Ovary (tissue), 9 donors: ENCODE data around the gene EFCC1. TPM values are rescaled to one million over a fixed set of nuclear protein-coding genes. Genes with fewer than 3 reads are reported as not detected.

Source experiments
- DNase-seq, 5 donors: peaks; one replicate each; pipeline ENCODE4 v3.0.0-alpha.2; 2019 to 2020
- H3K27ac ChIP-seq, 2 donors: fragments of 200-600 bp; one replicate each; pipeline versions ENCODE4 v1.5.1 to v1.8.0; 2019 to 2022
- H3K27me3 ChIP-seq: fragments of 200-600 bp; one replicate; pipeline ENCODE4 v1.8.0; 2022
- H3K36me3 ChIP-seq: fragments of 200-600 bp; sonication (generic); one replicate; pipeline ENCODE4 v1.5.1; 2019
- H3K4me1 ChIP-seq: one replicate; pipeline ENCODE4 v1.8.1; 2013; ENCODE audit warnings: mild to moderate bottlenecking, moderate library complexity; ENCODE audit not compliant: insufficient read depth
- H3K4me3 ChIP-seq: fragments of 200-600 bp; sonication (generic); one replicate; pipeline ENCODE4 v1.5.1; 2017
- H3K9me3 ChIP-seq, 2 donors: fragments of 200-600 bp in 1 of 2; sonication (generic) in 1 of 2; one replicate each; pipeline versions ENCODE4 v1.5.1 to v1.8.1; 2013 to 2019; ENCODE audit warnings: mild to moderate bottlenecking in 1 of 2, moderate library complexity in 1 of 2
- EP300 ChIP-seq: sonication (generic); formaldehyde crosslinking; IDR thresholded peaks from one replicate; pipeline ENCODE4 v1.6.1; 2017; ENCODE audit warnings: antibody characterized with exemption
- POLR2A ChIP-seq: fragments of 450-650 bp; IDR thresholded peaks from one replicate; pipeline ENCODE4 v1.6.1; 2017; ENCODE audit warnings: antibody characterized with exemption, mild to moderate bottlenecking, moderate library complexity
- WGBS, 3 donors: extraction: QIAGEN DNeasy Blood & Tissue Kit in 1 of 3; methylation state at CpG; one replicate each; pipeline versions ENCODE4 v1.1.5 to v1.1.7; 2013 to 2017; 5-methylcytosine and 5-hydroxymethylcytosine counted together
- intact Hi-C, 4 donors: fragments of 100-400 bp; cut with DNase I; formaldehyde crosslinking; loops; one replicate each; pipeline versions ENCODE4 v1.11.0 to v1.15.1; 2022 to 2023
- polyA plus RNA-seq, 2 donors: library from polyadenylated mRNA; stranded (reverse); fragments of 200-250 nt in 1 of 2; fragments of 350-450 nt in 1 of 2; fragmentation: Illumina TruSeq in 1 of 2; extraction: RNeasy Lipid Tissue Mini Kit (QIAGEN cat#74804) in 1 of 2; gene quantifications; one replicate each; pipeline ENCODE4 v1.2.3, GENCODE V29; 2013 to 2014
- total RNA-seq, 7 donors: library from RNA; depleted of rRNA in 2 of 7; stranded (reverse); fragments of >200 nt in 2 of 7; fragmentation: NEBNext Ultra II Directional in 3 of 7; extraction: Animal tissue kit (Norgen Biotek cat#: 25700) in 3 of 7; gene quantifications; one replicate each; pipeline versions ENCODE4 v1.1.0 to v1.2.4, GENCODE V29; 2016 to 2023
- TF ChIP-seq, protein P1 (sequence below), 3 donors: fragments of 450-650 bp in 2 of 3; fragments of 200-600 bp in 1 of 3; IDR thresholded peaks; one replicate each; pipeline versions ENCODE4 v1.5.1 to v1.8.0; 2016 to 2022; ENCODE audit warnings: antibody characterized with exemption in 3 of 3, mild to moderate bottlenecking in 1 of 3
- donor health status: DM: no; HTN: no; CAD: no; lungs with moderate emphysema.
- donor health status: DM: no; HTN: no; CAD: no.
- donor health status: Bipolar disorder and iron deficiency.
- donor health status: DM: yes; HTN: yes; CAD: no.
- donor health status: DM: no; HTN: no; CAD: no.
- donor health status: DM: yes; HTN: yes; CAD: no.

The EFCC1 gene
- total and polyA plus RNA-seq, 9 donors: 3.7 to 15.5 (median 7.8) TPM

DNA sequence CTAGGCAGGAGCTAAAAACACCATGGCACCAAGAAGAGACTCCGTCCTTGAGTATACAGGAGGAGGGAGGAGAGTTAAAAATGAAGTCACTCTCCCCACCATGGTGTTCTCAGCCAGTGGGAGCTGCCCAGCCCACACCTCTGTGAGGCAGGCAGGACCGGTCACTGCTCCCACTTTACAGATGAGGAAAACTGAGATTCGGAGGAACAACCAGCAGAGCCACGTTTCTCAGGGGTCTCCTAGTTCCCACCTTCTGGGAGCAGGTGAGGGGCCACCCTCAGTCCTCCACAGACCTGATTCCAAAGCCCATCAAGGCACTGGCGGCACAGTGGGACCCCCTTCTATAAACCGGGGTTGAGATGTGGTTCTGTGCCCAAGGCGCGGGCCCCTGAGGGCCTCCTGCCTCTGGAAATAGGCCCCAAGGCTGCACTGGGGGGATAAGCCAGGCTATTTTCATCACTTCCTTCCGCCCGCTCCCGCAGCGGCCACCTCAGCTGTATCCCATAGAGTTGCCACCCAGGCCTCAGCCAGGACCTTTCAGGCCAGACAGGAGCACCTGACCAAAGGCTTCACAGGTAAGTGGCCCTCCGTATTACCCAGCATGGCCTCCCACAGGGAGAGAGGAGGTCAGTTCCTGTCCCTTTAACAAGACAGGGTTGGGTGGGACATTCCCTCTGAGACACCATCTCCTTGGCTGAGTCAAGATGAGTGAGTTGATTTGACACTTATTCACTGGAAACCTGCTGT lies 59.3 kb downstream of the EFCC1 start, which contains the start of gene GP9:
TSS of gene GP9 (plus strand) at position 504 of the 747 bp plus-strand sequence. CDS start 961 bp downstream, outside the sequence.
- Histone ChIP-seq H3K27me3 (no peaks in the 10 kb centered on the region), H3K27ac (no peak within 1 kb of the TSS), H3K4me1 (peaks cover 4% of the 10 kb centered on the region), H3K4me3 (no peak within 1 kb of the TSS), H3K36me3 (no peaks in the 10 kb centered on the region), H3K9me3 (no peaks in the 10 kb centered on the region)
- DNase-seq: no peak
- intact Hi-C loops: no loop called here
- WGBS, 3 donors: 90 to 91% (median 90%) methylated on average over 13 of the region's 13 CpGs
- TF ChIP-seq, protein P1, sequence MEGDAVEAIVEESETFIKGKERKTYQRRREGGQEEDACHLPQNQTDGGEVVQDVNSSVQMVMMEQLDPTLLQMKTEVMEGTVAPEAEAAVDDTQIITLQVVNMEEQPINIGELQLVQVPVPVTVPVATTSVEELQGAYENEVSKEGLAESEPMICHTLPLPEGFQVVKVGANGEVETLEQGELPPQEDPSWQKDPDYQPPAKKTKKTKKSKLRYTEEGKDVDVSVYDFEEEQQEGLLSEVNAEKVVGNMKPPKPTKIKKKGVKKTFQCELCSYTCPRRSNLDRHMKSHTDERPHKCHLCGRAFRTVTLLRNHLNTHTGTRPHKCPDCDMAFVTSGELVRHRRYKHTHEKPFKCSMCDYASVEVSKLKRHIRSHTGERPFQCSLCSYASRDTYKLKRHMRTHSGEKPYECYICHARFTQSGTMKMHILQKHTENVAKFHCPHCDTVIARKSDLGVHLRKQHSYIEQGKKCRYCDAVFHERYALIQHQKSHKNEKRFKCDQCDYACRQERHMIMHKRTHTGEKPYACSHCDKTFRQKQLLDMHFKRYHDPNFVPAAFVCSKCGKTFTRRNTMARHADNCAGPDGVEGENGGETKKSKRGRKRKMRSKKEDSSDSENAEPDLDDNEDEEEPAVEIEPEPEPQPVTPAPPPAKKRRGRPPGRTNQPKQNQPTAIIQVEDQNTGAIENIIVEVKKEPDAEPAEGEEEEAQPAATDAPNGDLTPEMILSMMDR (IDR thresholded peaks at IDR 0.05): no peak
- TF ChIP-seq POLR2A: no peak
- TF ChIP-seq EP300: no peak

DNA sequence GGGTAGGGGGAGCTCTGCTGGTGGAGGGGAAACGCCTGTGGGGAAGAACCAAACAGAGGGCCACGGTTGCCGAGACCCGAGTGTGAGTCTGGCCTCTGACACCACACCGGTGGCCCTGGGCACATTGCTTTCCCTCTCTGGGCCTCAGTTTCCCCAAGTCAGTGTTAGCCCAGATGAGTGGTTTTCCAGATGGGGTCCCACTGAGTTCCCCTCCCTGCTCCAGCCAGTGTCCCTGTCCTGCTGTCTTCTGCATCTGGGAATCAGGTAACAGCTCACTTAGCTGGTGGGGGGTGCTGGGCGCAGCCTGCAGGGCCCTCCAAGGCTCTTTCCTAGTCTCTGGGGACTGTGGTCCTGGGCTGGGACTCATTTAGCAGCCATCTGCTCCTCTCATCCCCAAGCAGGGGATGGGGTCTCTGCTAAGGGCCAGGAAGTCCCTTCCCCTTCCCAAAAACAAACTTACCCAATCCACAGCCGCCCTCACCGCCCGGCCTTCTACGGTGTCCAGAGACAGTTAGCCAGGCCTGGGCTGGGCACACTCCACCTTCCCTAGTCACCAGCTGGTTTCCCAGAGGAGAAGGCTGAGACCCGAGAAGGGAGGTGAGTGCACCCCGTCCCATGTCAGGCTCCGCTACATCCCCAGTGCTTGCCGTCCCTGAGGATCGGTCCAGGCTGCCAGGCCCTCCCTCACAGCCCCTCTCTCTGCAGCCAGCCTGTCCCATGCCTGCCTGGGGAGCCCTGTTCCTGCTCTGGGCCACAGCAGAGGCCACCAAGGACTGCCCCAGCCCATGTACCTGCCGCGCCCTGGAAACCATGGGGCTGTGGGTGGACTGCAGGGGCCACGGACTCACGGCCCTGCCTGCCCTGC lies 60.2 kb downstream of the EFCC1 start:
- intact Hi-C loops: no loop called here

DNA sequence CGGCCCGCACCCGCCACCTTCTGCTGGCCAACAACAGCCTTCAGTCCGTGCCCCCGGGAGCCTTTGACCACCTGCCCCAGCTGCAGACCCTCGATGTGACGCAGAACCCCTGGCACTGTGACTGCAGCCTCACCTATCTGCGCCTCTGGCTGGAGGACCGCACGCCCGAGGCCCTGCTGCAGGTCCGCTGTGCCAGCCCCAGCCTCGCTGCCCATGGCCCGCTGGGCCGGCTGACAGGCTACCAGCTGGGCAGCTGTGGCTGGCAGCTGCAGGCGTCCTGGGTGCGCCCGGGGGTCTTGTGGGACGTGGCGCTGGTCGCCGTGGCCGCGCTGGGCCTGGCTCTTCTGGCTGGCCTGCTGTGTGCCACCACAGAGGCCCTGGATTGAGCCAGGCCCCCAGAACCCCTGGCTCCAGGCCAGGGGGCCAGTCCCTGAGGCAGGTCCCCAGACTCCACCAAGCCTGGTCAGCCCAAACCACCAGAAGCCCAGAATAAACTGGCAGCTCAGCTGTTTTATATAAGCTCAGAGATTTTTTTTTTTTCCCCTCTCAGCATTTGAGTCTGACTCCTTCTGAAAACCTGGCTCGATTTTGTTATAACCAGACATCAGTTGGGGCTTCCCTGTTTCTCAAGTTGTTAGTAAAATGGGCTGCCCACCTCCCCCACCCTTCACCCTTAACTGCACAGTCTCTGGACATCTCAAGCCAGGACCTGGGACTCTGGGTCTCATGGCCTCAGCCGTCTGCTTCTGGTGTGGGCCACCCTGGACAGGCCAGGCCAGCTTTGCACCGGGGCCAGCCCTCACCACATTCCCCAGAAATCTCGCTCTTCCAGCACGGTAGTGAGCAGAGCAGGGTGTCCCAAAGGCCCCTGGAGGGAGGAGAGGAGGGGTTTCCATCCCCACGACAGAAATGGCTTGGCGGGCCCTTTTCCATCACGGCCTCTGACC lies 61.1 kb downstream of the EFCC1 start:
- H3K9me3 ChIP-seq: no peaks in the 10 kb centered on the region
- TF ChIP-seq POLR2A: no peak
- TF ChIP-seq, protein P1 (IDR thresholded peaks at IDR 0.05): no peak
- no peak for TF ChIP-seq EP300
- no peaks in the 10 kb centered on the region for H3K36me3 ChIP-seq
- no peaks in the 10 kb centered on the region for H3K27me3 ChIP-seq
- intact Hi-C loops: no loop called here
- peak in 1 of 5 donors; percentile 21 for DNase-seq
- WGBS, 3 donors: 84 to 90% (median 88%) methylated on average over 21 to 32 of the region's 32 CpGs
- H3K27ac ChIP-seq: no peak overlapping the region
- H3K4me1 ChIP-seq: peaks cover 4% of the 10 kb centered on the region
- H3K4me3 ChIP-seq: no peak overlapping the region

More for the DNA sequence above, 60.2 kb downstream of the EFCC1 start:
- Histone ChIP-seq H3K27me3 (no peaks in the 10 kb centered on the region), H3K4me3 (no peak overlapping the region), H3K36me3 (no peaks in the 10 kb centered on the region), H3K9me3 (no peaks in the 10 kb centered on the region), H3K27ac (no peak overlapping the region), H3K4me1 (peaks cover 4% of the 10 kb centered on the region)
- no peak for DNase-seq
- WGBS, 3 donors: 93% methylated on average over 19 of the region's 19 CpGs
- TF ChIP-seq, protein P1 (IDR thresholded peaks at IDR 0.05): no peak
- TF ChIP-seq POLR2A (no peak), EP300 (no peak)

DNA sequence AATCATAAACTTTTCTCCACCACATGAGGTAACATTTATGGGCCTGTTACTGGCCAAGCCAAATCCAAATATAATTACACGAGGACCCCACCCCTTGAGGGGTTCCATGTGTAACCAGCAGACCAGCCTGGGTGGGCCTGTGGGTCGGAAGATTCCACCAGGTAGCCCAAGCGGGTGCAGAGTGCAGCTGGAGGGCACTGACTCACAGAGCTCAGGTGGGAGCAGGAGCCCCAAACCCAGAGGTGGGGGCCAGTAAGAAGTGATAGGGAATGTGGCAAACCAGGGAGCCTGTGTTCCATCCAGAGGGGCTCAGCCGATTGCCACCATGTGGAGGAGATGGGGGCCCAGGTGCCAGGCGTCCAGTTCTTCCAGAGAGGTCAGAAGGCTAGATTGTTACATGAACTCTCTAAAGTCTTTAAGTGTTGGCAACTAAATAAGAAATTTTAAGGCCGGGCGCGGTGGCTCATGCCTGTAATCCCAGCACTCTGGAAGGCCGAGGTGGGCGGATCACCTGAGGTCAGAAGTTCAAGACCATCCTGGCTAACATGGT lies 62.1 kb downstream of the EFCC1 start:
- no peak overlapping the region for H3K4me3 ChIP-seq

More for the DNA sequence above, 62.1 kb downstream of the EFCC1 start:
- no peak for DNase-seq
- no peaks in the 10 kb centered on the region for H3K27me3 ChIP-seq
- H3K36me3 ChIP-seq: no peaks in the 10 kb centered on the region
- H3K9me3 ChIP-seq: no peaks in the 10 kb centered on the region
- no peak overlapping the region for H3K27ac ChIP-seq
- intact Hi-C loops: no loop called here
- 83 to 90% (median 89%) methylated on average over 10 of the region's 10 CpGs for WGBS, 3 donors
- TF ChIP-seq EP300: no peak
- TF ChIP-seq, protein P1 (IDR thresholded peaks at IDR 0.05): no peak
- no peak for TF ChIP-seq POLR2A
- peaks cover 2% of the 10 kb centered on the region for H3K4me1 ChIP-seq
